ENCODE measurements around the gene INPP5A. TPM values are rescaled to one million over a fixed set of nuclear protein-coding genes. Genes with fewer than 3 reads are reported as not detected.

The INPP5A gene
- total RNA-seq, 1 donor from 2014 or later, result 30.6 TPM

GRCh38 chr10:132743925-132744490, 206.4 kb downstream of the INPP5A start:
- no peak overlapping the region for H3K4me3 Mint-ChIP-seq (ENCODE audit: low read depth)

GRCh38 chr10:132744839-132745238, 207.3 kb downstream of the INPP5A start:
- TF ChIP-seq CTCF (IDR thresholded peaks at IDR 0.05; ENCODE audit: unreplicated experiment), result no peak
- no peak for DNase-seq (ENCODE audit: low spot score, unreplicated experiment)
- H3K27ac Mint-ChIP-seq, result no peak overlapping the region
- no peak overlapping the region for H3K4me3 Mint-ChIP-seq (ENCODE audit: low read depth)
- no peaks in the 10 kb centered on the region for H3K9me3 Mint-ChIP-seq (ENCODE audit: low read depth)
- H3K27me3 Mint-ChIP-seq, result peaks cover 2% of the 10 kb centered on the region
- H3K4me1 Mint-ChIP-seq (ENCODE audit: low read depth), result peaks cover 21% of the 10 kb centered on the region
- peaks cover 13% of the 10 kb centered on the region for H3K36me3 Mint-ChIP-seq (ENCODE audit: insufficient read depth)

More at GRCh38 chr10:132743925-132744490, 206.4 kb downstream of the INPP5A start:
- H3K27me3 Mint-ChIP-seq, result peaks cover 2% of the 10 kb centered on the region
- H3K36me3 Mint-ChIP-seq (ENCODE audit: insufficient read depth), result peaks cover 13% of the 10 kb centered on the region
- no peaks in the 10 kb centered on the region for H3K9me3 Mint-ChIP-seq (ENCODE audit: low read depth)
- H3K4me1 Mint-ChIP-seq (ENCODE audit: low read depth), result peaks cover 19% of the 10 kb centered on the region
- H3K27ac Mint-ChIP-seq, result no peak overlapping the region
- DNase-seq (ENCODE audit: low spot score, unreplicated experiment), result no peak
- TF ChIP-seq CTCF (IDR thresholded peaks at IDR 0.05; ENCODE audit: unreplicated experiment), result no peak

GRCh38 chr10:132745511-132745910, 207.9 kb downstream of the INPP5A start:
- peaks cover 17% of the 10 kb centered on the region for H3K4me1 Mint-ChIP-seq (ENCODE audit: low read depth)
- H3K4me3 Mint-ChIP-seq (ENCODE audit: low read depth), result no peak overlapping the region
- no peak for TF ChIP-seq CTCF (IDR thresholded peaks at IDR 0.05; ENCODE audit: unreplicated experiment)
- peaks cover 12% of the 10 kb centered on the region for H3K36me3 Mint-ChIP-seq (ENCODE audit: insufficient read depth)
- peaks cover 2% of the 10 kb centered on the region for H3K27me3 Mint-ChIP-seq
- H3K9me3 Mint-ChIP-seq (ENCODE audit: low read depth), result no peaks in the 10 kb centered on the region
- no peak for DNase-seq (ENCODE audit: low spot score, unreplicated experiment)
- no peak overlapping the region for H3K27ac Mint-ChIP-seq

GRCh38 chr10:132745971-132746370, 208.4 kb downstream of the INPP5A start:
- Mint-ChIP-seq H3K4me1 (ENCODE audit: low read depth) (peaks cover 16% of the 10 kb centered on the region), H3K9me3 (ENCODE audit: low read depth) (no peaks in the 10 kb centered on the region), H3K36me3 (ENCODE audit: insufficient read depth) (peaks cover 9% of the 10 kb centered on the region), H3K27me3 (peaks cover 2% of the 10 kb centered on the region), H3K27ac (no peak overlapping the region), H3K4me3 (ENCODE audit: low read depth) (no peak overlapping the region)
- no peak for TF ChIP-seq CTCF (IDR thresholded peaks at IDR 0.05; ENCODE audit: unreplicated experiment)
- DNase-seq (ENCODE audit: low spot score, unreplicated experiment), result no peak

- H3K27ac Mint-ChIP-seq, result no peak overlapping the region
- no peak overlapping the region for H3K4me3 Mint-ChIP-seq (ENCODE audit: low read depth)
- H3K36me3 Mint-ChIP-seq (ENCODE audit: insufficient read depth), result peaks cover 9% of the 10 kb centered on the region
- H3K27me3 Mint-ChIP-seq, result peaks cover 2% of the 10 kb centered on the region
- DNase-seq (ENCODE audit: low spot score, unreplicated experiment), result no peak
- peaks cover 16% of the 10 kb centered on the region for H3K4me1 Mint-ChIP-seq (ENCODE audit: low read depth)
- no peaks in the 10 kb centered on the region for H3K9me3 Mint-ChIP-seq (ENCODE audit: low read depth)
- TF ChIP-seq CTCF (IDR thresholded peaks at IDR 0.05; ENCODE audit: unreplicated experiment), result no peak
These were observed 208.8 kb downstream of the INPP5A start for GRCh38 chr10:132746386-132746785.

All from progenitor cell of endocrine pancreas (in vitro differentiated cells).